Endothelial cell of umbilical vein (primary cell): ENCODE measurements around the gene HP. TPM values are rescaled to one million over a fixed set of nuclear protein-coding genes. Genes with fewer than 3 reads are reported as not detected.
"Not testable (repeated sequence)": the region's sequence is repeated elsewhere in the genome, so short reads cannot be mapped to it uniquely, and the experiment has no call there.

Experiments used
- BruUV-seq: library from RNA; stranded (reverse); fragments of 400-500 nt; replicated peaks from 2 replicates; lab custom pipeline; 2021; lab: Mats Ljungman, UMichigan
- CTCF ChIA-PET: fragments of 300-600, 350-600 bp; sonication (Branson Sonifier 250); formaldehyde crosslinking; loops from one replicate; lab custom pipeline; 2021; ENCODE audit warnings: antibody characterized with exemption, inconsistent platforms; lab: Charles Lee
- POLR2A ChIA-PET: fragments of 300-600, 350-600 bp; sonication (Branson Sonifier 250); formaldehyde crosslinking; loops from one replicate; lab custom pipeline; 2021; ENCODE audit warnings: antibody characterized with exemption, inconsistent platforms; lab: Charles Lee
- DNase-seq: peaks from one replicate; pipeline ENCODE4 v3.0.0-alpha.2; 2011; ENCODE audit warnings: low read depth, low spot score
- FAIRE-seq: peaks from 2 replicates; lab custom pipeline; 2011; peaks lifted over from hg19 to GRCh38; lab: Jason Lieb, UNC
- H2AFZ ChIP-seq: 2 replicates; pipeline ENCODE4 v1.6.0; 2012; ENCODE audit warnings: low read depth, low read length, control low read depth, inconsistent platforms
- H3K27ac ChIP-seq: 2 replicates; pipeline ENCODE4 v1.5.1; 2011; ENCODE audit warnings: low read depth, mild to moderate bottlenecking, control low read depth, low read length, moderate library complexity; ENCODE audit not compliant: insufficient read depth
- H3K27me3 ChIP-seq, 2 experiments: 2 replicates each; pipeline versions ENCODE4 v1.6.0 to v1.6.1; 2011; ENCODE audit warnings: low read length in 2 of 2, mixed read lengths in 1 of 2; ENCODE audit not compliant: control insufficient read depth in 2 of 2, insufficient read depth in 2 of 2
- H3K36me3 ChIP-seq, 2 experiments: 2 replicates in 1 of 2; 3 replicates in 1 of 2; pipeline ENCODE4 v1.5.1; 2011; ENCODE audit warnings: low read length in 2 of 2, mild to moderate bottlenecking in 1 of 2, moderate library complexity in 1 of 2; ENCODE audit not compliant: control insufficient read depth in 2 of 2, insufficient read depth in 2 of 2; ENCODE audit errors: extremely low read depth in 1 of 2
- H3K4me1 ChIP-seq: 3 replicates; pipeline ENCODE4 v1.5.1; 2011; ENCODE audit warnings: mild to moderate bottlenecking, low read length; ENCODE audit not compliant: control insufficient read depth, insufficient read depth; ENCODE audit errors: extremely low read depth
- H3K4me2 ChIP-seq: 2 replicates; pipeline ENCODE4 v1.6.1; 2011; ENCODE audit warnings: low read length, control low read depth, mixed read lengths; ENCODE audit not compliant: insufficient read depth
- H3K4me3 ChIP-seq, 3 experiments: fragments of 200-600 bp in 1 of 3; sonication (generic), shearing (Covaris generic) in 1 of 3; replicated peaks in 1 of 3; 2 replicates each; pipeline ENCODE4 v1.5.1; 2011 to 2016; ENCODE audit warnings: control low read depth in 3 of 3, low read length in 3 of 3, mild to moderate bottlenecking in 2 of 3, inconsistent platforms in 1 of 3, low read depth in 1 of 3, moderate library complexity in 1 of 3; ENCODE audit not compliant: insufficient read depth in 1 of 3
- H3K79me2 ChIP-seq: 2 replicates; pipeline ENCODE4 v1.6.0; 2012; ENCODE audit warnings: low read length, inconsistent platforms; ENCODE audit not compliant: control insufficient read depth, insufficient read depth
- H3K9ac ChIP-seq: replicated peaks from 2 replicates; pipeline ENCODE3; 2011; ENCODE audit warnings: low read length, control low read depth; ENCODE audit not compliant: insufficient read depth; ENCODE audit errors: extremely low read depth
- H3K9me1 ChIP-seq: replicated peaks from 3 replicates; pipeline ENCODE4 v1.6.0; 2011; ENCODE audit warnings: mild to moderate bottlenecking, low read length; ENCODE audit not compliant: control insufficient read depth, insufficient read depth; ENCODE audit errors: extremely low read depth
- H3K9me3 ChIP-seq: replicated peaks from 2 replicates; pipeline ENCODE4 v1.5.1; 2012; ENCODE audit warnings: low read length, inconsistent platforms; ENCODE audit not compliant: control insufficient read depth, insufficient read depth
- H4K20me1 ChIP-seq: replicated peaks from 2 replicates; pipeline ENCODE3; 2011; ENCODE audit warnings: mild to moderate bottlenecking, low read length; ENCODE audit not compliant: control insufficient read depth, insufficient read depth; ENCODE audit errors: extremely low read depth
- EZH2 ChIP-seq: IDR thresholded peaks from 2 replicates; pipeline ENCODE4 v1.6.1; 2012; ENCODE audit warnings: borderline replicate concordance, low read depth, mild to moderate bottlenecking, moderate library complexity, low read length, inconsistent platforms; ENCODE audit not compliant: severe bottlenecking
- FOS ChIP-seq: IDR thresholded peaks from 2 replicates; pipeline ENCODE4 v1.6.1; 2011; ENCODE audit warnings: mild to moderate bottlenecking, low read length, moderate library complexity, borderline replicate concordance; ENCODE audit not compliant: insufficient read depth
- GATA2 ChIP-seq: IDR thresholded peaks from 2 replicates; pipeline ENCODE4 v1.7.0; 2011; ENCODE audit warnings: low read depth, mild to moderate bottlenecking, moderate library complexity, mixed read lengths, low read length; ENCODE audit not compliant: insufficient read length, insufficient read depth
- JUN ChIP-seq: IDR thresholded peaks from 2 replicates; pipeline ENCODE4 v1.6.1; 2011; ENCODE audit warnings: borderline replicate concordance, low read depth; ENCODE audit not compliant: insufficient read length, insufficient read depth
- MYC ChIP-seq: IDR thresholded peaks from one replicate; pipeline ENCODE4 v1.6.1; 2011; ENCODE audit warnings: mild to moderate bottlenecking, low read depth, low read length
- POLR2A ChIP-seq: IDR thresholded peaks from 2 replicates; pipeline ENCODE4 v1.6.1; 2012; ENCODE audit warnings: low read depth, mild to moderate bottlenecking, control low read depth, low read length
- POLR2AphosphoS5 ChIP-seq: IDR thresholded peaks from 2 replicates; pipeline ENCODE4 v1.6.1; 2012; ENCODE audit warnings: low read depth, mild to moderate bottlenecking, control low read depth, low read length, moderate library complexity; ENCODE audit not compliant: insufficient read depth
- dilution Hi-C: fragments of 300-500 bp; cut with MboI; formaldehyde crosslinking; loops from one replicate; pipeline ENCODE4 v1.15.0; 2019; ENCODE audit warnings: low sequenced_read_pairs; ENCODE audit not compliant: extremely low pct_ligation_motif_present
- intact Hi-C: fragments of 100-400 bp; cut with micrococcal nuclease; formaldehyde crosslinking; loops from one replicate; pipeline ENCODE4 v1.10.0; 2022
- polyA plus RNA-seq, 4 experiments: library from polyadenylated mRNA; depleted of rRNA in 3 of 4; stranded (reverse) in 3 of 4; unstranded in 1 of 4; fragments of >200 nt; gene quantifications; 2 replicates each; pipeline versions ENCODE4 v1.2.1 to v1.2.3, GENCODE V29; 2011 to 2012; ENCODE audit warnings: missing spikeins in 1 of 4
- total RNA-seq: library from RNA; stranded (reverse); gene quantifications from 2 replicates; pipeline ENCODE4 v1.2.3, GENCODE V29; 2021
- TF ChIP-seq, protein P1 (sequence below): IDR thresholded peaks from 2 replicates; pipeline ENCODE4 v1.6.1; 2011; ENCODE audit not compliant: insufficient read depth, insufficient read length
- TF ChIP-seq, protein P2 (sequence below), 2 donors: IDR thresholded peaks; 1 replicate in 1 of 2; 2 replicates in 1 of 2; pipeline ENCODE4 v1.5.1; 2011; ENCODE audit warnings: low read length in 2 of 2, mild to moderate bottlenecking in 2 of 2, moderate library complexity in 2 of 2, control low read depth in 1 of 2, inconsistent platforms in 1 of 2, low read depth in 1 of 2; ENCODE audit not compliant: insufficient read depth in 1 of 2; ENCODE audit errors: extremely low read depth in 1 of 2

The HP gene
- total and polyA plus RNA-seq, 2 donors (not counting 3 experiments of a cell fraction or from before 2014, with no cell fraction given): not detected

- H3K79me2 ChIP-seq, H3K27me3 ChIP-seq, H3K4me1 ChIP-seq, intact Hi-C loops, H3K9me3 ChIP-seq, H3K4me3 ChIP-seq, BruUV-seq, FAIRE-seq, H3K4me2 ChIP-seq, H3K27ac ChIP-seq, H2AFZ ChIP-seq, H4K20me1 ChIP-seq, H3K36me3 ChIP-seq, H3K9me1 ChIP-seq, DNase-seq, dilution Hi-C loops, H3K9ac ChIP-seq: not testable (repeated sequence)
- ChIA-PET POLR2A (interaction anchor here (0.6 kb wide), 1 partner anchor 268 kb away, joined by 5 read pairs; no protein-coding TSS in a partner anchor), CTCF (interaction anchor here (1.5 to 1.7 kb wide), 2 partner anchors 10 kb away, joined by 3 to 4 read pairs; no protein-coding TSS in a partner anchor)
These were observed 22.8 kb downstream of the HP start for GRCh38 chr16:72076991-72077706.

GRCh38 chr16:72083778-72084404 is 29.6 kb downstream of the HP start:
- no peak overlapping the region for H3K4me2 ChIP-seq
- ChIA-PET CTCF (interaction anchor here (1.6 to 1.8 kb wide), 2 partner anchors 10 to 17 kb away, joined by 4 to 5 read pairs; partner anchors contain the start of genes DHX38 and TXNL4B), POLR2A (no interaction called here)
- H4K20me1 ChIP-seq: no peaks in the 10 kb centered on the region
- intact Hi-C loops: no loop called here
- peaks cover 6 to 10% of the 10 kb centered on the region in 2 experiments for H3K36me3 ChIP-seq
- DNase-seq (no peak), FAIRE-seq (no peak)
- no peak overlapping the region for H3K27ac ChIP-seq
- H3K4me3 ChIP-seq: no peak overlapping the region
- TF ChIP-seq EZH2 (no peak), POLR2A (no peak), POLR2AphosphoS5 (no peak), JUN (no peak), GATA2 (no peak), FOS (no peak), MYC (no peak)
- TF ChIP-seq, protein P1, sequence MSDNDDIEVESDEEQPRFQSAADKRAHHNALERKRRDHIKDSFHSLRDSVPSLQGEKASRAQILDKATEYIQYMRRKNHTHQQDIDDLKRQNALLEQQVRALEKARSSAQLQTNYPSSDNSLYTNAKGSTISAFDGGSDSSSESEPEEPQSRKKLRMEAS: no peak
- TF ChIP-seq, protein P2, sequence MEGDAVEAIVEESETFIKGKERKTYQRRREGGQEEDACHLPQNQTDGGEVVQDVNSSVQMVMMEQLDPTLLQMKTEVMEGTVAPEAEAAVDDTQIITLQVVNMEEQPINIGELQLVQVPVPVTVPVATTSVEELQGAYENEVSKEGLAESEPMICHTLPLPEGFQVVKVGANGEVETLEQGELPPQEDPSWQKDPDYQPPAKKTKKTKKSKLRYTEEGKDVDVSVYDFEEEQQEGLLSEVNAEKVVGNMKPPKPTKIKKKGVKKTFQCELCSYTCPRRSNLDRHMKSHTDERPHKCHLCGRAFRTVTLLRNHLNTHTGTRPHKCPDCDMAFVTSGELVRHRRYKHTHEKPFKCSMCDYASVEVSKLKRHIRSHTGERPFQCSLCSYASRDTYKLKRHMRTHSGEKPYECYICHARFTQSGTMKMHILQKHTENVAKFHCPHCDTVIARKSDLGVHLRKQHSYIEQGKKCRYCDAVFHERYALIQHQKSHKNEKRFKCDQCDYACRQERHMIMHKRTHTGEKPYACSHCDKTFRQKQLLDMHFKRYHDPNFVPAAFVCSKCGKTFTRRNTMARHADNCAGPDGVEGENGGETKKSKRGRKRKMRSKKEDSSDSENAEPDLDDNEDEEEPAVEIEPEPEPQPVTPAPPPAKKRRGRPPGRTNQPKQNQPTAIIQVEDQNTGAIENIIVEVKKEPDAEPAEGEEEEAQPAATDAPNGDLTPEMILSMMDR (IDR thresholded peaks at IDR 0.05; ENCODE audit: extremely low read depth in 1 of 2, insufficient read depth in 1 of 2, low read depth in 1 of 2, low read length in 2 of 2): no peak
- H3K27me3 ChIP-seq: no peaks in the 10 kb centered on the region
- H3K9ac ChIP-seq: no peak overlapping the region
- no peaks in the 10 kb centered on the region for H3K9me3 ChIP-seq
- no TSS peak for BruUV-seq
- no peaks in the 10 kb centered on the region for H3K79me2 ChIP-seq
- H3K4me1 ChIP-seq: no peaks in the 10 kb centered on the region
- H3K9me1 ChIP-seq: no peaks in the 10 kb centered on the region
- dilution Hi-C loops: no loop called here
- no peak overlapping the region for H2AFZ ChIP-seq
